HG02840 (cell line): Measurements from ENCODE around the gene ISM2.
A peak's percentile ranks its signal among the peaks of the same experiment; 100 is the strongest.

Experiments
- ATAC-seq: cut with Tn5 transposase; IDR thresholded peaks from one replicate; pipeline ENCODE4 v1.9.1; 2021; ENCODE audit warnings: mild to moderate bottlenecking, moderate library complexity, moderate number of reproducible peaks; ENCODE audit not compliant: unreplicated experiment, low FRiP score

ISM2 gene

GRCh38 chr14:77508876-77509275, 10.3 kb upstream of the ISM2 start:
- ATAC-seq = no peak

DNA sequence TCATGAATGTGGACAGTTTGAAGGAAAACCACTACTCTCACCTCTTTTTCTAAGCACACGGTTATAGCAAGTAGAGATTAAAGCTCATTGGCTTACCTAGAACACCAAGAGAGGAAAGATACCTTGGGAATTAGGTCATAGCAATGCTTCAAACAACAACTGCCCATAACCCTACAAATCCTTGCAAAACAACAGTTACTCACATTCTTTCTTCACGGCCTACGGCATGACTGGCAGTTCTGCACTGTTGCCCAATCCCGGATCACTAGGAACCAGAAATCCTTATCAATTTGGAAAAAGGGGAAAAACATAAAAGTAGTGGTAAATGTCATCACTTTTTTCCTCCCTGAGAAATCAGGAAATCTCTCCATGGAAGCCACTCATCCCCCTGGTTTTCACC, 9.6 kb upstream of the ISM2 start:
- ATAC-seq = no peak

- ATAC-seq = no peak
Observed at GRCh38 chr14:77507762-77508161, 9.1 kb upstream of the ISM2 start.

DNA sequence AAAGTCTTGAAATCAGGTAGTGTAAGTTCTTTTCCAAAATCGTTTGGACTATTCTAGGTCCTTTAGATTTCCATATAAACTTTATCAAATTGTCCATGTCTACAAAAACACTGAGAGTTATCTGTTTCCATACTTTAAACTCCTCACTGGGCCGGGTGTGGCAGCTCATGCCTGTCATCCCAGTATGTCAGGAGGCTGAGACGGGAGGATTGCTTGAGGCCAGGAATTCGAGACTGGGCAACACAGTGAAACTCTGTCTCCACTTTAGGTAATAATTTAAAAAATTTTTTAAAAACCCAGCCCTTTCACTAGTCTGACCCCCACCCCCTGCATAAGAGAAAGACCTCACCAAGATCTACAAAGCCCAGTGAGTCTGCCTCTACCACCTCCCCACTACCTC, 6.4 kb upstream of the ISM2 start:
- ATAC-seq = no peak

DNA sequence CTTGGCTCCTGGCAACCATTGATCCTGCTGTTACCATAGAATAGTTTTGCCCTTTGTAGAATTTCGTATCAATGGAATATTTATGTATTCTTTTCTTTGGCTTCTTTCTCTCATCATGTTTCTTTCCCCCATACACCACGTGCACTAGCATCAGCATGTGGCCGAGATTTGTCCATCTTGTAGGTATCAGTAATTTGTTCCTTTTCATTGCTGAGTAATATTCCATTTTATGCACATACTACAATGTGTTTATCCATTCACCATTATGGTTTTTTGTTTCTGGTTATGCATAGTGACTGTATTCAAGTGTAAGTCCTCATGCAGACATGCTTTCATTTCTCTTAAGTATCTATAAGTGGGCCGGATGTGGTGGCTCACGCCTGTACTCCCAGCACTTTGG, 4.5 kb upstream of the ISM2 start:
- ATAC-seq = no peak

- no peak for ATAC-seq
Observed at GRCh38 chr14:77502109-77502782, 3.6 kb upstream of the ISM2 start.

DNA sequence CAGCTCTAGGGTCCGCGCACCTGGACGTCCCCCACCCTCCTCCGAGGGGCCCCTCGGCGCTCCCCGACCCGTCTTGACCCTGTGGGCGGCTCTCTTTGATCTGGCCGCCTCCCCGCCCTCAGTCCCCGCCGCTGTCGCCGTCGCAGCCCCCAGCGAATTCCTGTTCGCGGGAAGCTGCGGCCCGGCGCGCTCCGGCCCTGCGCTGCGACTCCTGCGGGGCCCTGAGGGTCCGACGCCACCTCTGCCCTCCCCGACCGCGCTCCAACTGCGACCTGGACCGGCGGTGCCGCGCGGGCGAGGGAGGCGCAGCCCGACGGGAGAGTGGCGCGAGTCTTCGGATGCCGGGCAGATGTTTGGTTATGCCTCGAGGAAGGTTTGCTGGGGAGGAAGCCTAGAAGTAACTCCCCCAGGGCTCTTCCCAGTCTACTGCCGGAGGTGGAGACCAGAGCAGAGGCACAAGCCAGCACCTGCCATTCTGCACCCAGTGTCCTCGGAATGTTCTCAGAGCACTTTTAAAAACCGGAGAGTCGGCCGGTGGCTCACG, 440 bp upstream of the ISM2 start:
- peak; percentile 18 for ATAC-seq

GRCh38 chr14:77495334-77495733, 3.3 kb downstream of the ISM2 start:
- ATAC-seq = no peak

GRCh38 chr14:77491056-77491455, 7.6 kb downstream of the ISM2 start:
- ATAC-seq = no peak

DNA sequence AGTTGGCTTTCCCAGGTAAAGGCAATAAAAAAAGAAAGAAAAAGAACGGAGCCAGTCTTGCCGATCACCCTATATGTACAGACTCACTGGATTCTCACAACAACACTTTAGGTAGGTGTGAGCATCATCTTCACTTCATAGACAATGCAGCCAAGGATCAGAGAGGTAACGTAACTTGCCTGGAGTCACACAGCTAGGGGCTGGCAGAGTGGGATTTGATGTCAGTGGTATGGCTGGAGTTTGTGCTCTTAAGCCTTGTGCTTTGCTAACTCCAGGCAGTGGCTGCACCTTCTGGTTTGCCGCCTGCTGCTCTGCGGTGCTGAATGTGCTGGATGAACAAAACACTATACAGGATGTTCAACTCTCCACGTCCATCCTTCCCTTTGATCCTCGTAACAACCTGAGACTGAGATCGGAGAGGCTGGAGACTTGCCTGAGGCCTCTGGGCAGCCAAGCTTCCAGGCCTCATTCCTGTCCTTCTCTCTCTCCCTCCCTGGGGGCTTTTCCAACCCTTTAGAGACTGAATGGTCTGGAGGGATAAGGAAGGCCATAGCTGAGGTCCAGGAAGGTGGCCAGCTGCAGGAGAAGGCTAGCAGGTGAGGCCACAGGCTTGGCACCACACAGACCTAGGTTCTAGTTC, 8.1 kb downstream of the ISM2 start:
- no peak for ATAC-seq

GRCh38 chr14:77489041-77489440, 9.6 kb downstream of the ISM2 start:
- no peak for ATAC-seq

DNA sequence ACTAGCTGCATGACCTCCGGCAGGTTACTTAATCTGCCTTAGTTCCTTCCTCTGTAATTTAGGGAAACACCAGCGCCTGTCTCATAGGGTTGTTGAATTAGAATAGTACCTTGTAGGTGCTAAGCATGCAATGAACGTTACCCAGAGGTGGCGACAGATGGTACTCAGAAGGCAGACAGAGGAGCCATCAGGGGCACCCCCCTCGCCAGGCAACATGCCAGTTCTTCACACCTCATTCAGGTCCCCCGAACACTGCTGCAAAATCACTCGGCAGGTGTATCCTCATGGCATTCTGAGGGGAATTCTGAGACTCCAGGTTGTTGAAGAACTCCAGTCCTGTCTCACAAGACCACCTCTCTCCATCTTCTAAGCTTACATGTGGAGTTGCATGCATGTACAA, 10.1 kb downstream of the ISM2 start:
- ATAC-seq = no peak

DNA sequence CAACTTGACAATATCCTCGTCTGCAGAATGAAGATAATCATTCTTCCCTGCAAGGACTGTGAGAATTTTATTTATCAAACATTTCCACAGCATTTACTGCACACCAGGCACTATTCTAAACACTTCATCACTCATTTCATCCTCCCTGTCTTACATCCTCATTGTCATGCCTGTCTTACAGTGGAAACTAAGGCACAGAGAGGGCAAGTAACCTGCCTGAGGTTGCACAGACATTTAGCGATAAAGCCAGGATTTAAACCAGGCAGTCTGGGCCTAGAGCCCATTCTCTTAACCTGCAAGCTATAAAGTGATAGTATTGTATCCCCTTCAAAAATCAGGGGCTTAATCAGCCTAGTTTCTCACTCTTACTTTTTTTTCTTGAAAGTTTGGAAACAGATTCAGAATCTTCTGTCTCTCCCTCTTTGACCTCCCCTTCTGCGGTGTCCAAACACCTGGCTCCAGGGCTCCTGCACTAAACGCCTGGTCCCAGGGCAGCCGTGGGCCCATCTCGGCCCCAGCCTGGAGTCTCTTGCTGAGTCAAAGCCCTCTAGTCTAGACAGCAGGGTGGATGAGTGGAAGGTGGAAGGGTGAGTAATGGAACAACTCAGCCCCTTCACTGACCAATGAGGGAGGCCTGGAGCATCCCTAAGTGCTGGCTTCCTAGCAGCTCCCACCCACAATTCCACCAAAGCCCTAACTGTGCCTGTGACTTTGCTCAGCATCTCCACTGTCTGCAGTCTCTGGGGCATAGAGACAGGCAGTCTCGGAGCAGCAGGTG, 12.5 kb downstream of the ISM2 start:
- no peak for ATAC-seq

DNA sequence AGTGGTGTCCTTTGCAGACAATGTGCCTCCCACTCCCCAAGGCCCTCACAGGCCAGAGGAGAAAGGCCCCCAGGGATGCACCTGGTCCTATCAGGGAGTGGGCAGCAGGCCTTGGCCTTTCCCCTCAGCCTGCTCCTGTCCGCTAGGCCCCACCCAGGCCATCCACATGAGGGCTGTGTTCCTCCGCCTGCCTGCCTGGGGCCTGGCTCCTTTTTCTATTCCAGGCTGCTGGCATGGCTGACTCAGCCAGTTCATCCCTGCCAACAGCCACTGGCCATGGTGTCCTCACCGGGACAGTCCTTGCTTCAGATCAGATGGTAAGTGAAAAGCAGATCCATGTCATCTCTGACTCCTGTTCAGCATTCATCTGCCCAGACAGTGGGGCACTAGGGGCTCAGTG, 13.4 kb downstream of the ISM2 start:
- no peak for ATAC-seq

- ATAC-seq = no peak
Observed at GRCh38 chr14:77482422-77482821, 16.2 kb downstream of the ISM2 start.

GRCh38 chr14:77478796-77479195, 19.8 kb downstream of the ISM2 start:
- ATAC-seq = peak; percentile 78

DNA sequence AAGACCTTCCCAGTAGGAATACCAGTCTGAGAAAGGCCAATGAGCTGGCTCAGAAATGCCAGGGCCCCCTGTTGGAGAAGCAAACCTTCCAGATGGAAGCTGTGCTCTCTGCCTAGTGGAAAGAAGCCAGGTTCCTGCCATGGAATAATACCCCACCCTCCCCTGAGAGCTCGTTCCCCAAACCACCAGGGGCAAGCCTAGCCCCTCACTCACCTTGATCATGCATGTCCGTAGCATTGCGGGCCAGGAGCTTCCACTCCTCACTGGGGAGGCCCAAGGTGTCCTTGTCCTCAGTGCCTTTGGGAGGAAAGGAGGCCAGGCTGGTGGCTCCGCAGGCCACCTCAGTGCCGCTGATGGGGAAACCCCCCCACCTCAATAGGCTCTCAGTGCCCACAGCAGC, 20.6 kb downstream of the ISM2 start:
- no peak for ATAC-seq

GRCh38 chr14:77475432-77476115, 23.0 kb downstream of the ISM2 start:
- ATAC-seq = no peak

- no peak for ATAC-seq
Observed at GRCh38 chr14:77474479-77475177, 24.0 kb downstream of the ISM2 start.

GRCh38 chr14:77473921-77474320, 24.7 kb downstream of the ISM2 start:
- ATAC-seq = no peak
